SU-DHL-6 (cell line): Measurements from ENCODE around the gene HHLA2.

Experiments
- EZH2phosphoT487 ChIP-seq: fragments of 200-600 bp; sonication (generic), shearing (Covaris generic); conservative IDR thresholded peaks from 2 replicates; pipeline ENCODE4 v1.6.1; 2018; ENCODE audit warnings: mild to moderate bottlenecking, antibody characterized with exemption, low read length, moderate library complexity, mixed read lengths
- TF ChIP-seq, protein P1 (sequence below): fragments of 200-600 bp; sonication (generic); IDR thresholded peaks from one replicate; pipeline ENCODE4 v1.5.1; 2017; ENCODE audit warnings: antibody characterized with exemption, mild to moderate bottlenecking, low read length, moderate library complexity; ENCODE audit not compliant: insufficient read depth, poor library complexity, severe bottlenecking

DNA sequence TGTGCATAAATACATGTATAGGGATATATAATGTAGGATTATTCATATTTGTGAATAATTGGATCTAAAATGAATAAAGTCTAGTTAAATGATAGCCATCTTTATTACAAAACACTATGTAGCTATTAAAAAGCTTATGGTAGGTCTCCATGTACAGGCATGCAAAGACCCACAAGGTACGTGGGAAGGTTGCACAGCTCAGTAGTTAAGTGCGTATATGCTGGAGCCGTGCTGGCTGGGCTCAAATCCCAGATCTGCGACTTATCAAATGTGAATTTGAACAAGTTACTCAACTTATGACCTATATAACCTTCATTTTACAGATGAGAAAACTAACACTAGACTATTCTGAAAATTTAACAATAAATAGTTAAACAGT, 113.4 kb downstream of the HHLA2 start:
- TF ChIP-seq, protein P1, sequence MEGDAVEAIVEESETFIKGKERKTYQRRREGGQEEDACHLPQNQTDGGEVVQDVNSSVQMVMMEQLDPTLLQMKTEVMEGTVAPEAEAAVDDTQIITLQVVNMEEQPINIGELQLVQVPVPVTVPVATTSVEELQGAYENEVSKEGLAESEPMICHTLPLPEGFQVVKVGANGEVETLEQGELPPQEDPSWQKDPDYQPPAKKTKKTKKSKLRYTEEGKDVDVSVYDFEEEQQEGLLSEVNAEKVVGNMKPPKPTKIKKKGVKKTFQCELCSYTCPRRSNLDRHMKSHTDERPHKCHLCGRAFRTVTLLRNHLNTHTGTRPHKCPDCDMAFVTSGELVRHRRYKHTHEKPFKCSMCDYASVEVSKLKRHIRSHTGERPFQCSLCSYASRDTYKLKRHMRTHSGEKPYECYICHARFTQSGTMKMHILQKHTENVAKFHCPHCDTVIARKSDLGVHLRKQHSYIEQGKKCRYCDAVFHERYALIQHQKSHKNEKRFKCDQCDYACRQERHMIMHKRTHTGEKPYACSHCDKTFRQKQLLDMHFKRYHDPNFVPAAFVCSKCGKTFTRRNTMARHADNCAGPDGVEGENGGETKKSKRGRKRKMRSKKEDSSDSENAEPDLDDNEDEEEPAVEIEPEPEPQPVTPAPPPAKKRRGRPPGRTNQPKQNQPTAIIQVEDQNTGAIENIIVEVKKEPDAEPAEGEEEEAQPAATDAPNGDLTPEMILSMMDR = no peak
- TF ChIP-seq EZH2phosphoT487 = no peak
